Testis (tissue), 3 donors: ENCODE measurements around the gene PLEKHG4B. TPM values are rescaled to one million over a fixed set of nuclear protein-coding genes. Genes with fewer than 3 reads are reported as not detected.

ENCODE experiments used
- DNase-seq: peaks from one replicate; pipeline ENCODE4 v3.0.0-alpha.2; 2019
- H3K27ac ChIP-seq, 2 donors: fragments of 200-600 bp; sonication (generic); one replicate each; pipeline ENCODE4 v1.5.1; 2019
- H3K27me3 ChIP-seq: fragments of 200-600 bp; sonication (generic); one replicate; pipeline ENCODE4 v1.5.1; 2019
- H3K36me3 ChIP-seq: fragments of 200-600 bp; sonication (generic); one replicate; pipeline ENCODE4 v1.5.1; 2017; ENCODE audit warnings: low read depth; ENCODE audit errors: missing control alignments
- H3K4me1 ChIP-seq: fragments of 200-600 bp; sonication (generic); one replicate; pipeline ENCODE4 v1.5.1; 2019
- H3K4me3 ChIP-seq, 2 donors: fragments of 200-600 bp; sonication (generic); one replicate each; pipeline ENCODE4 v1.5.1; 2017 to 2019
- H3K9me3 ChIP-seq: fragments of 200-600 bp; sonication (generic); one replicate; pipeline ENCODE4 v1.5.1; 2017
- POLR2A ChIP-seq: fragments of 450-650 bp; IDR thresholded peaks from one replicate; pipeline ENCODE4 v1.6.1; 2017; ENCODE audit warnings: antibody characterized with exemption, mild to moderate bottlenecking, moderate library complexity
- WGBS, 2 donors: methylation state at CpG; one replicate each; pipeline ENCODE4 v1.1.5; 2018; 5-methylcytosine and 5-hydroxymethylcytosine counted together
- intact Hi-C: fragments of 100-400 bp; cut with DNase I; formaldehyde crosslinking; loops from one replicate; pipeline ENCODE4 v1.15.1; 2023; ENCODE audit warnings: low total_unique reads
- polyA plus RNA-seq: library from polyadenylated mRNA; stranded (reverse); fragments of 350-450 nt; fragmentation: Illumina TruSeq; extraction: RNeasy Lipid Tissue Mini Kit (QIAGEN cat#74804); gene quantifications from one replicate; pipeline ENCODE4 v1.2.3, GENCODE V29; 2014; ENCODE audit warnings: low read depth, low replicate concordance; ENCODE audit not compliant: insufficient read depth
- total RNA-seq, 2 donors: library from RNA; depleted of rRNA; stranded (reverse); fragments of >200 nt; gene quantifications; one replicate each; pipeline ENCODE4 v1.2.3, GENCODE V29; 2016
- TF ChIP-seq, protein P1 (sequence below), 3 experiments: fragments of 450-650 bp in 2 of 3; fragments of 200-600 bp in 1 of 3; sonication (generic) in 1 of 3; IDR thresholded peaks; one replicate each; pipeline ENCODE4 v1.5.1; 2016 to 2019; ENCODE audit warnings: antibody characterized with exemption in 3 of 3, mild to moderate bottlenecking in 2 of 3, moderate library complexity in 1 of 3

PLEKHG4B gene
- total and polyA plus RNA-seq, 3 donors from 2014 or later, result 3.2 to 6.9 (median 6.0) TPM

DNA sequence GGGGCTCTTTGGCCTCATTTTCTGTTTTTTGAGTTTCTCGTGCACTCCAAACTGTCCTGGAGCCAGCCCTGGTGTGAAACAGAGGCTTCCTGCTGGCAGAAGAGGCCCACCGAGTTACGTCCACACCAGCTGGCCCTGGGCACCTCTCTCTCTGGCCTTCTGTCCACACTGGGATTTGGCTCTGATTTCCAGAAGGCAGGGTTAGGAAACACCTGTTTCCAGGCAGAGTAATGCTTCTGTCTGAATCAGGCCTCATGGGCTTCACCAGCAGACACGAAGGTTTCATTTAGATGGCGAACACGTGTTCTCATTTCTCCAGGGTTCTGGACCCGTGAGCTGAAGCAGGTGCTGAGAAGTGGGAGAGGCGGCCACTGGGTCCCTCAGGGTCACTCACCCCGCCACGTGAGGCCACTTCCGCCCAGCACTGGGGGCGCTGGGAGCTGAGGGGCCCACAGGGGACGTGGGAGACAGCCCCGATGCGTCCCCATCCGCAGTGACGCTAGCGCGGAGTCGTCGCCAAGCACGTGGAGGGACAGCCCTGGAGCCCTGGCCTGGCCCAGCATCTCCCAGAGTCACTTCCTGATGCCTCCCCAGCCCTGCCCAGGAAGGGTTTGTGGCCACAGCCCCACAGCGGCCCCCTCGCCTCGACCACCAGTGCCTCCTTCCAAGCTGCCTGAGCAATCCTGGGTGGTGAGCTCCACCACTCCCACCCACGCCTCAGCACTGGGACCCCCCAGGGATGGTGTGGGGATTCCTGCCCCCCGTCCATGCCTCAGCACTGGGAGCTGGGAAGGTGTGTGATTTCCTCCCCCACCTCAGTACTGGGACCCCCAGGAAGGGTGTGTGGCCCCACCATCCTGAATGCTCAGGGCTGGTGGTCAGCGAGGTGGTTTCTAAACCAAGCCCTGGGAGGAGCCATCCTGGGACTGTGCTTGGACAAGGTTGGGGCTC lies 94.4 kb downstream of the PLEKHG4B start:
- TF ChIP-seq, protein P1, sequence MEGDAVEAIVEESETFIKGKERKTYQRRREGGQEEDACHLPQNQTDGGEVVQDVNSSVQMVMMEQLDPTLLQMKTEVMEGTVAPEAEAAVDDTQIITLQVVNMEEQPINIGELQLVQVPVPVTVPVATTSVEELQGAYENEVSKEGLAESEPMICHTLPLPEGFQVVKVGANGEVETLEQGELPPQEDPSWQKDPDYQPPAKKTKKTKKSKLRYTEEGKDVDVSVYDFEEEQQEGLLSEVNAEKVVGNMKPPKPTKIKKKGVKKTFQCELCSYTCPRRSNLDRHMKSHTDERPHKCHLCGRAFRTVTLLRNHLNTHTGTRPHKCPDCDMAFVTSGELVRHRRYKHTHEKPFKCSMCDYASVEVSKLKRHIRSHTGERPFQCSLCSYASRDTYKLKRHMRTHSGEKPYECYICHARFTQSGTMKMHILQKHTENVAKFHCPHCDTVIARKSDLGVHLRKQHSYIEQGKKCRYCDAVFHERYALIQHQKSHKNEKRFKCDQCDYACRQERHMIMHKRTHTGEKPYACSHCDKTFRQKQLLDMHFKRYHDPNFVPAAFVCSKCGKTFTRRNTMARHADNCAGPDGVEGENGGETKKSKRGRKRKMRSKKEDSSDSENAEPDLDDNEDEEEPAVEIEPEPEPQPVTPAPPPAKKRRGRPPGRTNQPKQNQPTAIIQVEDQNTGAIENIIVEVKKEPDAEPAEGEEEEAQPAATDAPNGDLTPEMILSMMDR (IDR thresholded peaks at IDR 0.05), result no peak
- TF ChIP-seq POLR2A, result no peak
- no peaks in the 10 kb centered on the region for H3K4me1 ChIP-seq
- H3K27me3 ChIP-seq, result no peaks in the 10 kb centered on the region
- no peaks in the 10 kb centered on the region for H3K36me3 ChIP-seq
- H3K4me3 ChIP-seq, result no peak overlapping the region
- 90 to 93% methylated on average over 6 to 26 of the region's 28 CpGs for WGBS, 2 donors
- intact Hi-C loops, result no loop called here
- no peak overlapping the region for H3K27ac ChIP-seq
- H3K9me3 ChIP-seq, result no peaks in the 10 kb centered on the region
- no peak for DNase-seq

DNA sequence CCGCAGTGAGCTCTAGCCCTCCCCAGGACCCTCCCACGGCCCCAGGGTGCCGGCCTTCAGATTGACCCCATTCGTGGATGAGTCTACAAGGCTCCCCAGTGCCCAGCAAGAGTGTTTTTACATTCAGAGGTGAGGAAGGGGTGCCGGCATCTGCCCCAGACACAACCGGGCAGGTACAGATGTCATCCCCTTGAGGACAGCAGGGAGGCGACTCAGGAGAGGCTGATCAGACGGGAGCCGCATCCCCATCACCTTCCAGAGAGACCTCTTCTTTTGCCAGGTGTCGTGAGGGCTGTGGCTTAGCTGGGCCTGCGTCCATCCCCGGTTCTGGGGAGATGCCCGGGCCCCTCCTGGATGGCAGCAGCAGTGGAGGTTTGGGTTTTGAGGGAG lies 95.1 kb downstream of the PLEKHG4B start:
- Histone ChIP-seq H3K36me3 (no peaks in the 10 kb centered on the region), H3K27me3 (no peaks in the 10 kb centered on the region), H3K4me1 (no peaks in the 10 kb centered on the region), H3K4me3 (no peak overlapping the region), H3K27ac (no peak overlapping the region), H3K9me3 (no peaks in the 10 kb centered on the region)
- no peak for DNase-seq
- 81% methylated on average over 13 of the region's 13 CpGs; no CpG with 5 or more reads in 1 of the 2 donors for whole genome bisulfite sequencing, 2 donors
- TF ChIP-seq, protein P1 (IDR thresholded peaks at IDR 0.05), result no peak
- no peak for TF ChIP-seq POLR2A
- intact Hi-C loops, result no loop called here

GRCh38 chr5:187617-188451 lies 95.9 kb downstream of the PLEKHG4B start:
- Histone ChIP-seq H3K4me3 (no peak overlapping the region), H3K9me3 (no peaks in the 10 kb centered on the region), H3K27me3 (no peaks in the 10 kb centered on the region), H3K4me1 (no peaks in the 10 kb centered on the region), H3K36me3 (no peaks in the 10 kb centered on the region), H3K27ac (no peak overlapping the region)
- 42 to 64% methylated on average over 2 to 21 of the region's 21 CpGs for WGBS, 2 donors
- DNase-seq, result no peak
- no peak for TF ChIP-seq POLR2A
- TF ChIP-seq, protein P1 (IDR thresholded peaks at IDR 0.05), result no peak
- intact Hi-C loops, result no loop called here

GRCh38 chr5:188488-189481 lies 96.8 kb downstream of the PLEKHG4B start:
- Histone ChIP-seq H3K9me3 (no peaks in the 10 kb centered on the region), H3K4me1 (no peaks in the 10 kb centered on the region), H3K27me3 (no peaks in the 10 kb centered on the region), H3K36me3 (no peaks in the 10 kb centered on the region), H3K27ac (no peak overlapping the region), H3K4me3 (no peak overlapping the region)
- 41 to 54% methylated on average over 27 to 30 of the region's 37 CpGs for WGBS, 2 donors
- intact Hi-C loops, result no loop called here
- TF ChIP-seq, protein P1 (IDR thresholded peaks at IDR 0.05), result peak; percentile 81 to 96 (median 91)
- no peak for TF ChIP-seq POLR2A
- peak; percentile 91 for DNase-seq
